Retinal pigment epithelial cell (primary cell): Measurements from ENCODE around the gene AKAP13.
"Not testable (repeated sequence)": the region's sequence is repeated elsewhere in the genome, so short reads cannot be mapped to it uniquely, and the experiment has no call there.

ENCODE experiments used
- DNase-seq: peaks from one replicate; pipeline ENCODE4 v3.0.0-alpha.2; 2010; ENCODE audit warnings: low read depth
- H3K4me3 ChIP-seq: 2 replicates; pipeline ENCODE4 v1.5.1; 2011; ENCODE audit warnings: mild to moderate bottlenecking, low read length, control low read depth, moderate library complexity
- CTCF ChIP-seq: conservative IDR thresholded peaks from 2 replicates; pipeline ENCODE4 v1.5.1; 2011; ENCODE audit warnings: low read depth, low read length, control low read depth, inconsistent platforms

The AKAP13 gene

GRCh38 chr15:85350395-85350794 lies 30.0 kb upstream of the AKAP13 start:
- no peak overlapping the region for H3K4me3 ChIP-seq
- TF ChIP-seq CTCF = no peak
- DNase-seq = no peak

- DNase-seq, H3K4me3 ChIP-seq: not testable (repeated sequence)
These were observed 28.9 kb upstream of the AKAP13 start for GRCh38 chr15:85351501-85351900.

GRCh38 chr15:85351965-85352364 lies 28.4 kb upstream of the AKAP13 start:
- TF ChIP-seq CTCF = no peak
- DNase-seq = no peak

GRCh38 chr15:85353516-85353915 lies 26.9 kb upstream of the AKAP13 start:
- DNase-seq = no peak
- no peak for TF ChIP-seq CTCF
- H3K4me3 ChIP-seq = no peak overlapping the region

More at GRCh38 chr15:85351965-85352364, 28.4 kb upstream of the AKAP13 start:
- no peak overlapping the region for H3K4me3 ChIP-seq

GRCh38 chr15:85354461-85354860 lies 25.9 kb upstream of the AKAP13 start:
- no peak for TF ChIP-seq CTCF
- no peak overlapping the region for H3K4me3 ChIP-seq
- DNase-seq = peak; percentile 64

GRCh38 chr15:85354948-85355347 lies 25.5 kb upstream of the AKAP13 start:
- no peak for DNase-seq
- no peak overlapping the region for H3K4me3 ChIP-seq
- TF ChIP-seq CTCF = no peak

- H3K4me3 ChIP-seq = no peak overlapping the region
- DNase-seq = no peak
- TF ChIP-seq CTCF = no peak
These were observed 24.1 kb upstream of the AKAP13 start for GRCh38 chr15:85356276-85356675.

GRCh38 chr15:85361323-85361722 lies 19.1 kb upstream of the AKAP13 start:
- no peak overlapping the region for H3K4me3 ChIP-seq
- TF ChIP-seq CTCF = no peak
- DNase-seq = no peak
